NOMO-1 treated with DMSO at 0.1 percent for 48 hours (cell line): ENCODE measurements around the gene F8A3.
"Not testable (repeated sequence)": the region's sequence is repeated elsewhere in the genome, so short reads cannot be mapped to it uniquely, and the experiment has no call there.

Source experiments
- DNase-seq: peaks from one replicate; lab custom pipeline; 2025; ENCODE audit not compliant: unreplicated experiment; lab: John Stamatoyannopoulos, UW

Gene F8A3

DNA sequence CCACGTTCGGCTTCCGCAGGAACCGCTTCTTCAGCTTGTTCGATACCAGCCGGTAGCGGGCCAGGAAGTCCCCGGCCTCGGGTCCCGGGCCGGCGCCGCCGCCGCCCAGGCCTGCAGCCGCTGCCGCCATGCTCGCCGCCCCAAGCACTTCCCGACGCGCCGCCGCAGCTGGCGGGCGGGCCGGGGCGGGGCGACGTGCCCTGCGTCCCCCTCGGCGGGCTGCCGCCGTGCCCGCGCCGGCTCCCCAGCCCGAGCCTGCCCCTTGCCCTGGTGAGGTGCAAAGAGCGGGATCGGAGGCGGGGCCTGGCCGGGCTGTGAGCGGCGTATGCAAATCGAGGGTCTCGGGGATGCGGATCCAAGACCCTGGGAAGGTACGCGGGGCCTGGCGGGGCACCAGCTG, at the start of gene F8A3:
F8A3 (minus strand) TSS at position 150 of the 400 bp plus-strand sequence; CDS start at position 130, 20 bp downstream.
- DNase-seq: not testable (repeated sequence)

DNA sequence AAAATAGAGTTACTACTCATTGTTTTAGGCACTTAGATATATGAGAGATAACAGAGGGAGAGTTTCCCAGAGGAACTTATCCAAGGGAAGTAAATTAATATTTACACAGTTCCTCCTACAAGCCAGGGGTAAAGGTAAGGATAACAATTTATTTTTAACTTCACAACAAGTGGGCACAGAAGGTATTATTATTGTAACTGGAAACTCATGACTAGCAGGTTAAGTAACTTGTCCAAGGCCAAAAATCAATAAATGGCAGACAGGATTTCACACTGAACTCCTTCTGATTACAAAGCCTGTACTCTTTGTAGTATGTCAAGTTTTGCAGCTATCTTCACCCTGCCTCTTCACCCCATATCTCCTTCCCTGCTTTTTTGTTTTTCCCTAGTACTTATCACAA, 46.9 kb upstream of the F8A3 start:
- DNase-seq: no peak

DNA sequence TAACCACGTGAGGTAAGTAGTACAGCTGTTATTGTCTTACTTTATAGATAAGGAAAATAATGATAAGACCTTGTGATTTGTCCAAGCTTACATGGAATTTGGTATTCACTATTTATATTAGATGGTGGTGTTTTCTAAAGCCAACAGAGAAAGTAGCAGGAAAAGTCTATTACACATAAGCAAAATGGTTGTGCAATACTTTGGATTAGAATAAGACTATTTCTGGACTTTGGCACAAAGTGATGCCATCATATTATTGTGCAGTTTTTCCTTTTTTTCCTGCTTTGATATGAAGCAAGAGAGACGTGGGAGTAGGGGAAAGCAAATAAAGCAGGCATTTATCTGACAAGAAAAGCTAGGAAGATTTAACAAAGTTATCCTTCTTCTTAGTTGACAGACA, 36.7 kb upstream of the F8A3 start:
- not testable (repeated sequence) for DNase-seq

DNA sequence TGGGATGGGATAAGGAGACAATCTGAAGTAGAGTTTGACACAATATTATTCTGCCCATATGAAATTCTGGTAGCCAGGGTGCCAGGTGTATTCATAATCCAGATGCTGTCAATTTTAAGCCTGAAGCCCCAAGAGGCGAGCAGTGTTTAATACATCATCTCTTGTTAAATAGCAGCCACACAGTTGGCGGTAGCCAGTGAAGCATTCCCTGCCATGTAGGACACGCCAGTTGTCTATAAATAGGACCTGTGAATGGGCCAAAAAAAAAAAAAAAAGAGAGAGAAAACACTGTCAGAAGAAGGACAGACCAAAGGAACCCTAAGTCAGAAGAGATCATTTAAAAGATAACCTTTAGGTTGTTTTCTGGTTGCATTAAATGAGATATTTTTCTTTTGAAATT, 33.0 kb upstream of the F8A3 start:
- DNase-seq: not testable (repeated sequence)

DNA sequence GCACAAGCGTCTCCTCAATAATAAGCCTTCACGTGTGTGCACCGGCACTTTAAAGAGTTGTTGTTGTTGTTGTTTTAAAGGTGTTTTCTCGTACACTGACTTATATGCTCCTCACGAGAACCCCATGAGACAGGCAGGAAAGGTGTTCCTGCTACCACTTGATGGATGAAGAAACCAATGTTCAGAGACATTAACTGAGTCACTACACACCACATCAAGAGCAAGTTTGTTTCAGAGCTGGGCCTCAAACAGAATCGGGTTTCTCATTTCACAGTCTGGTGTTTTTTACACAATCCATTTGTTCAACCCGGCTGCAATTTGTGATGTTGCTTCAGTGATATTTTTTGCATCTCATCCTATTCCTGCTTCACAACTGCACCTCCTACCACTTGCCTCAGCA, 18.7 kb upstream of the F8A3 start:
- DNase-seq: not testable (repeated sequence)

DNA sequence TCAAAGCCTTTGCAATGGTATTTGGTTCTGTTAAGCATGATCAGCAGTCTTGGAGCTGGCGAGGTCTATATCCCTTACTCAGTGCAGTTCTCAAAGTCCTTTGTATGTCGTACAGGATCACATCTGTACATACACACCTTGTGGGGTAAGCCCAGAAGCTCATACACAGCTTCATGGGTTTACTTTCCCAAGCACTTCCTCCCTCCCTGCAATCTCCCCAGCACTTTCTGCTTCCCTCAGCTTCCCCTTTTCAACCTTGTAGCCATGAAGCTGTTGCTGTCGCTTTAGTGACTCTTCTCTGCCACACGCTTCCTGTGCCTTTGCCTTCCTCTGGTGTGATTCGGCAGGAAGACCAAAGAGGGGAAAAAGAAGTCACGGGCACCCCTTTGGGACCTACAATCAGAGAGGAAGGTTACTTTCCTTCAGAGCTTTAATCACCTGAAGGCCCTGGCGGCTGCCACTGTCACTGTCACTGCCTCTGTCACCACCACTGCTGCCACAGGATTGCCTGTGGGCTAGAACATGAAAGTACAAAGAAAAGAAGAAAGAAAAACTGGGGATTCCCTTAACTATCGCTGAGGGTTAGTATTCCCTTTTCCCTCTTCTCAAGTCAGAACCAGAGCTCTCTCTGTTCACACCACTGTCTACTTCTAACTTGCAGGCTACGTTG, 8.0 kb upstream of the F8A3 start:
- DNase-seq: not testable (repeated sequence)

DNA sequence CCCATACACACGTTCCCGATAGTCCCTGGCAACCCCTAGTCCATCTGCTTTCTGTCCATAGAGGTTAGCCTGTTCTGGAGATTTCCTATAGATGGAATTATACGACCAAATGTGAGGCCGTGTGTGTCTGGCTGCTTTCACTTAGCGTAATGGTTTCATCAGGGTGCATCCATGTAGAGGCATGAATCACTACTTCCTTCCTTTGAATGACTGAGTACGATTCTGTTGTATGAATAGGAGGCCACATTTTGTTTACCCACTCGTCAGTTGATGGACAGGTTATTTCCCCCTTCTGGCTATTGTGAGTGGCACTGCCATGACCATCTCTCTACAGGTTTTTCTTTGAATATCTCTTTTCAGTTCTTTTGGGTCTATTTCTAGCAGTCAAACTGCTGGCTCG, 2.1 kb upstream of the F8A3 start:
- DNase-seq: not testable (repeated sequence)

DNA sequence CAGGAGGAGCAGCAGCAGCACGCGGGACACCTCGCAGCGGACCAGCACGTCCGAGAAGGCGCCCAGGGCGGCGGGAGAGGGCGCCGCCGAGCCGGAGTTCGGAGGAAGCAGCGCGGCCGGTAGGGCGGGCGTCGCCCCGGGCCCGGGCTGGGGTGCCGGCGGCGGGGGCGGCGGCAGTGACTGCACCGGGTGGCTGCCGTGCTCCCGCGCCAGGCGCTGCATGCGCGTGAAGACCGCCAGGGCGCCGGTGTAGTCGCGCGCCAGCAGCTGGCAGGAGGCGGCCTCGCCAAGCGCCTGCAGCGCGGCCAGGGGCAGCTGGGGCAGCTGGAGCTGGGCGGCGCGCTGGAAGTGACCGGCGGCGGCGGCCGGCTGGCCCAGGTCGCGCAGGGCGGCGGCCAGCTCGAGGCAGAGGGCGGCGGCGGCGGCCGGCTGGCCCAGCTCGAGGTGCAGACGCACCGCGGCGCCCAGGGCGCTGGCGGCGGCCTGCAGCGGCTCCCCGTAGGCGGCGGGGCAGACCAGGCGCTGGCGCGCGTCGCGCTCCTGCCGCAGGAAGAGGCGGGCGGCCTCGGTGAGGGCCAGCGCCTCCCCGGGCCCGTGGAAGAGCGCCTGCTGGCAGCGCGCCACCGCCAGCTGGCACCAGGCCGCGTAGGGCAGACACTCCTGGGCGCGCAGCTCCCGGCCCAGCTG, 516 bp downstream of the F8A3 start:
- not testable (repeated sequence) for DNase-seq

DNA sequence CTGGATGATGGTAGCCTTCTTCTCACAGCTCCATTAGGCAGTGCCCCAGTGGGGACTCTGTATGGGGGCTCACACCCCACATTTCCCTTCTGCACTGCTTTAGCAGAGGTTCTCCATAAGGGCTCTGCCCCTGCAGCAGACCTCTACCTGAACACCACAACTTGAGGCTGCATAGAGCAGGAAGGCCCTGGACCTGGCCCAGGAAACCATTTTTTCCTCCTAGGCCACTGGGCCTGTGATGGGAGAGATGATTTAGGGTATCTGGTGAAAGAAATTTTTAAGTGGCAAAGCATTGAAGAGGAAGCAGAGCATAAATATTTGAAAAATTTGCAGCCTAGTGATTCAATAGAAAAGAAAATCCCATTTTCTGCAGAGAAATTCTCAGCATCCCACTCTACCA, 17.3 kb downstream of the F8A3 start:
- DNase-seq: no peak

DNA sequence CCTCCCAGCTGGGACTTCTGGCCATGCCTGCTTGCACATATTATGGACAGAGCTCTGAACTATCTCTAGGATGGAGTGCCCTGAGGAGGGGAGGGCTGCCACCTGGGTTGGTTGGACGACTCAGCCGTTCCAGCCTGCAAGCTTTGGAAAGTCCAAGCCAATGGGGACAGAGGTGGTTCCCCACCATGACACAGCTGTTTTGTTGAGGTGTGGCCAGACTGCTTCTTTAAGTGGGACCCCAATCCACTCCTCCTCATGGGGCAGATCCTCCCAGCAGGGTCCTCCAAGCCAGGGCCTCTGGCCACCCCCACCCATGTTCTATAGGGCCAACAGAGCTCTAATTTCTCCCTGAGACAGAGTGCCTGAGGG, 22.7 kb downstream of the F8A3 start:
- DNase-seq: no peak

DNA sequence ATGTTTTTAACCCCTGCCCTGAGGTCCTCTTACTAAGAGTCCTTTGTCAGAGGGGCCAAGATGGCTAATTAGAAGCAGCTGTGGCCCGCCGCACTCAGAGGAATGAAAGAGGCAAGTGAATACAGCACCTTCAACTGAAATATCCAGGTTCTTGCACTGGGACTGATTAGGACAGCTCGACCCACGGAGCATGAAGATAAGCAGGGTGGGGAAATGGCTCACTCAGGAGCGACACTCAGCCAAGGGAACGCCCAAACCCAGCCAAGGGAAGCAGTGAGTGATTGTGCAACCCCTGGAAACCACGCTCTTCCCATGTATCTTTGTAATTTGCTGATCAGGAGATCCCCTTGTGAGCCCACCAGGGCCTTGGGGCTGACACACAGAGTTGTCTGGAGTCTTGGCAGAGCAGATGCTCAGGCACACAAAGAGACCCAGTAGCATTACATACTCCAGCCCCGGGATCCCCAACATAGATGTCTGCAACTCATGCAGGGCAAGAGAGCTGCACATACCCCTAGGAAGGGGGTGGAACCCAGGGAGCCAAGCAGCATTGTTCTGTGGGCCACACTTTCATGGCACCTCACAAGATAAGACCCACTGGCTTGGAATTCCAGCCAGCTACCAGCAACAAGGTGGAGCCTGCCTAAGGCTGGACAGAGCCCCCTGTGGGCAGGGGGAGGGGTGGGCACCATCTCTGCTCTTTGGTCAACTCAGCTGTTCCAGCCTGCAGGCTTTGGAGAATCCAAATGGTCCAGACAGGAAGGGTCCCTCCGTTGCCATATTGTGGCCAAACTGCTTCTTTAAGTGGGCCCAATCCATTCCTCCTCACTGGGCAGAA, 23.3 kb downstream of the F8A3 start:
- DNase-seq: no peak

DNA sequence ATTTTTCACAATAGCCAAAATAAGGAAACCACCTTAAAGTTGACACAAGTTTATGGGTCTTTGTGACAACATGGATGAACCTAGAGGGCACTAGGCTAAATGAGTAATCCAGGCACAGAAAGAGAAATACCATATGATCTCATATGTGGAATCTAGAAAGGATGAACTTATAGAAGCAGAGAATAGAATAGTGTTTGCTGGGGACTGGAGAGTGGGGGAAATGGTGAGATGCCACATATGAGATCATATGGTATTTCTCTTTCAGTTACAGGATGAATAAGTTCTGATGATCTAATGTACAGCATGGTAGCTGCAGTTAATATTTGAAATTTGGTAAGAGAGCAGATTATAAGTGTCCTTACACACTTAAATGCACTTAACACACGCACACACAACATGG, 40.7 kb downstream of the F8A3 start:
- no peak for DNase-seq
